ENCODE measurements around the gene RFX1. TPM values are rescaled to one million over a fixed set of nuclear protein-coding genes. Genes with fewer than 3 reads are reported as not detected.

RFX1 gene
- total and polyA plus RNA-seq, 2 of the 13 experiments (the other 11 are each of a cell fraction or from before 2014, with no cell fraction given), result 1.1 to 1.3 TPM

DNA sequence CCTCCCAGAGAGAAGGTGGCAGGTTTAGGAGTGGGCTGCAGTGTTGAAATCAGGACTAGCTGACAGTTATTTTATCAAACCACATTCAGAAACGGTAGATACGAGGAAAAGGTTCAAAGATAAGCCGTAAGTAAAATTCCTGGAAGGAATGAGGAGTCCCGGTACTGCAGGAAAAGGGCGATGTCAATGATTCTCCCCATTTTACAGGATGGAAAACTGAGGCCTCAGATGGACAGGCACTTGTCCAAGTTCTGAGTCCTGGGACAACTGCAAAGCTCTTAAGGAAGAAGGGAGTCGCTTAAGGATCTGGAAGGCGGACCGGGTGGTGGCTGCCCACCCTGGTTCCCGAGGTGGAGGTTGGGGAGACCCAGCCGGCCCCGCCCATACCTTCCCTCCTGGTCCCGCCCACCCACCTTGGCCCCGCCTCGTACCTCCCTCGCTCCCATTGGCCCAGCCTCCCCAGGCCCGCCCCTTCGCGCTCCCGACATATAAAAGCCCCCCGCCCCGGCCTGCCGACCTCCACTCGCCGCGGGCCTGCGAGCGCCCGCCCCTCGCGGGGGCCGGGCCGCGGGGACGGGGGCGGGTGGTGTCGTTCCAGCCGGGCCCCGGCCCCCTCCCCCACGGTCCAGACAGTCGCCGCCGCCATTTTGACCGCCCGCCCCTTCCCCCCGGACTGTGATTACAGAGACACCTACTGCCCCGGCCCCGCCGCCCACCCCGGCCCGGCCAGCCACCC lies 603 bp downstream of the RFX1 start (continued):
- TF ChIP-seq, protein P1, sequence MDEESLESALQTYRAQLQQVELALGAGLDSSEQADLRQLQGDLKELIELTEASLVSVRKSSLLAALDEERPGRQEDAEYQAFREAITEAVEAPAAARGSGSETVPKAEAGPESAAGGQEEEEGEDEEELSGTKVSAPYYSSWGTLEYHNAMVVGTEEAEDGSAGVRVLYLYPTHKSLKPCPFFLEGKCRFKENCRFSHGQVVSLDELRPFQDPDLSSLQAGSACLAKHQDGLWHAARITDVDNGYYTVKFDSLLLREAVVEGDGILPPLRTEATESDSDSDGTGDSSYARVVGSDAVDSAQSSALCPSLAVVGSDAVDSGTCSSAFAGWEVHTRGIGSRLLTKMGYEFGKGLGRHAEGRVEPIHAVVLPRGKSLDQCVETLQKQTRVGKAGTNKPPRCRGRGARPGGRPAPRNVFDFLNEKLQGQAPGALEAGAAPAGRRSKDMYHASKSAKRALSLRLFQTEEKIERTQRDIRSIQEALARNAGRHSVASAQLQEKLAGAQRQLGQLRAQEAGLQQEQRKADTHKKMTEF (CRISPR knock-in tag; IDR thresholded peaks at IDR 0.05), result peak; percentile 58; the same call in 1 of the 2 replicates
- TF ChIP-seq NKX3-1 (CRISPR knock-in tag; IDR thresholded peaks at IDR 0.05) (no peak), MAFF (IDR thresholded peaks at IDR 0.05; ENCODE audit: low read depth, low read length) (no peak), POLR2G (IDR thresholded peaks at IDR 0.05; ENCODE audit: low read depth, low read length) (peak; percentile 38; the same call in 1 of the 2 replicates), JUND (CRISPR knock-in tag; IDR thresholded peaks at IDR 0.05) (no peak), MAX (IDR thresholded peaks at IDR 0.05) (peak; percentile 25; the same call in 1 of the 2 replicates), ZNF678 (CRISPR knock-in tag; IDR thresholded peaks at IDR 0.05) (no peak), CHD2 (IDR thresholded peaks at IDR 0.05; ENCODE audit: low read depth, low read length) (no peak), SAFB2 (CRISPR knock-in tag; IDR thresholded peaks at IDR 0.05; ENCODE audit: borderline replicate concordance, low read depth) (no peak), ZSCAN9 (CRISPR knock-in tag; IDR thresholded peaks at IDR 0.05; ENCODE audit: borderline replicate concordance) (peak; percentile 16; the same call in 1 of the 2 replicates), ZNF253 (CRISPR knock-in tag; IDR thresholded peaks at IDR 0.05; ENCODE audit: borderline replicate concordance) (no peak), PCBP2 (optimal IDR thresholded peaks at IDR 0.05; ENCODE audit: low read depth, low read length, poor library complexity, severe bottlenecking) (no peak)
- TF ChIP-seq, protein P2, sequence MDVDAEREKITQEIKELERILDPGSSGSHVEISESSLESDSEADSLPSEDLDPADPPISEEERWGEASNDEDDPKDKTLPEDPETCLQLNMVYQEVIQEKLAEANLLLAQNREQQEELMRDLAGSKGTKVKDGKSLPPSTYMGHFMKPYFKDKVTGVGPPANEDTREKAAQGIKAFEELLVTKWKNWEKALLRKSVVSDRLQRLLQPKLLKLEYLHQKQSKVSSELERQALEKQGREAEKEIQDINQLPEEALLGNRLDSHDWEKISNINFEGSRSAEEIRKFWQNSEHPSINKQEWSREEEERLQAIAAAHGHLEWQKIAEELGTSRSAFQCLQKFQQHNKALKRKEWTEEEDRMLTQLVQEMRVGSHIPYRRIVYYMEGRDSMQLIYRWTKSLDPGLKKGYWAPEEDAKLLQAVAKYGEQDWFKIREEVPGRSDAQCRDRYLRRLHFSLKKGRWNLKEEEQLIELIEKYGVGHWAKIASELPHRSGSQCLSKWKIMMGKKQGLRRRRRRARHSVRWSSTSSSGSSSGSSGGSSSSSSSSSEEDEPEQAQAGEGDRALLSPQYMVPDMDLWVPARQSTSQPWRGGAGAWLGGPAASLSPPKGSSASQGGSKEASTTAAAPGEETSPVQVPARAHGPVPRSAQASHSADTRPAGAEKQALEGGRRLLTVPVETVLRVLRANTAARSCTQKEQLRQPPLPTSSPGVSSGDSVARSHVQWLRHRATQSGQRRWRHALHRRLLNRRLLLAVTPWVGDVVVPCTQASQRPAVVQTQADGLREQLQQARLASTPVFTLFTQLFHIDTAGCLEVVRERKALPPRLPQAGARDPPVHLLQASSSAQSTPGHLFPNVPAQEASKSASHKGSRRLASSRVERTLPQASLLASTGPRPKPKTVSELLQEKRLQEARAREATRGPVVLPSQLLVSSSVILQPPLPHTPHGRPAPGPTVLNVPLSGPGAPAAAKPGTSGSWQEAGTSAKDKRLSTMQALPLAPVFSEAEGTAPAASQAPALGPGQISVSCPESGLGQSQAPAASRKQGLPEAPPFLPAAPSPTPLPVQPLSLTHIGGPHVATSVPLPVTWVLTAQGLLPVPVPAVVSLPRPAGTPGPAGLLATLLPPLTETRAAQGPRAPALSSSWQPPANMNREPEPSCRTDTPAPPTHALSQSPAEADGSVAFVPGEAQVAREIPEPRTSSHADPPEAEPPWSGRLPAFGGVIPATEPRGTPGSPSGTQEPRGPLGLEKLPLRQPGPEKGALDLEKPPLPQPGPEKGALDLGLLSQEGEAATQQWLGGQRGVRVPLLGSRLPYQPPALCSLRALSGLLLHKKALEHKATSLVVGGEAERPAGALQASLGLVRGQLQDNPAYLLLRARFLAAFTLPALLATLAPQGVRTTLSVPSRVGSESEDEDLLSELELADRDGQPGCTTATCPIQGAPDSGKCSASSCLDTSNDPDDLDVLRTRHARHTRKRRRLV (CRISPR knock-in tag; IDR thresholded peaks at IDR 0.05), result no peak
- TF ChIP-seq, protein P3, sequence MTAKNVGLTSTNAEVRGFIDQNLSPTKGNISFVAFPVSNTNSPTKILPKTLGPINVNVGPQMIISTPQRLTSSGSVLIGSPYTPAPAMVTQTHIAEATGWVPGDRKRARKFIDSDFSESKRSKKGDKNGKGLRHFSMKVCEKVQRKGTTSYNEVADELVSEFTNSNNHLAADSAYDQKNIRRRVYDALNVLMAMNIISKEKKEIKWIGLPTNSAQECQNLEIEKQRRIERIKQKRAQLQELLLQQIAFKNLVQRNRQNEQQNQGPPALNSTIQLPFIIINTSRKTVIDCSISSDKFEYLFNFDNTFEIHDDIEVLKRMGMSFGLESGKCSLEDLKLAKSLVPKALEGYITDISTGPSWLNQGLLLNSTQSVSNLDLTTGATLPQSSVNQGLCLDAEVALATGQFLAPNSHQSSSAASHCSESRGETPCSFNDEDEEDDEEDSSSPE (CRISPR knock-in tag; IDR thresholded peaks at IDR 0.05), result no peak
- TF ChIP-seq, protein P4, sequence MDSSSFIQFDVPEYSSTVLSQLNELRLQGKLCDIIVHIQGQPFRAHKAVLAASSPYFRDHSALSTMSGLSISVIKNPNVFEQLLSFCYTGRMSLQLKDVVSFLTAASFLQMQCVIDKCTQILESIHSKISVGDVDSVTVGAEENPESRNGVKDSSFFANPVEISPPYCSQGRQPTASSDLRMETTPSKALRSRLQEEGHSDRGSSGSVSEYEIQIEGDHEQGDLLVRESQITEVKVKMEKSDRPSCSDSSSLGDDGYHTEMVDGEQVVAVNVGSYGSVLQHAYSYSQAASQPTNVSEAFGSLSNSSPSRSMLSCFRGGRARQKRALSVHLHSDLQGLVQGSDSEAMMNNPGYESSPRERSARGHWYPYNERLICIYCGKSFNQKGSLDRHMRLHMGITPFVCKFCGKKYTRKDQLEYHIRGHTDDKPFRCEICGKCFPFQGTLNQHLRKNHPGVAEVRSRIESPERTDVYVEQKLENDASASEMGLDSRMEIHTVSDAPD (CRISPR knock-in tag; IDR thresholded peaks at IDR 0.05), result no peak
